T-cell (primary cell): ENCODE data around the gene RITA1. TPM values are rescaled to one million over a fixed set of nuclear protein-coding genes. Genes with fewer than 3 reads are reported as not detected.
"Not testable (repeated sequence)": the region's sequence is repeated elsewhere in the genome, so short reads cannot be mapped to it uniquely, and the experiment has no call there.

ENCODE experiments used
- ATAC-seq, 4 experiments: fragments of 200-7000 bp in 3 of 4; fragments of 150-1000 bp in 1 of 4; cut with Tn5 transposase; replicated peaks in 1 of 4; 1 replicate in 3 of 4; 2 replicates in 1 of 4; pipeline ENCODE4 v1.10.0; 2021; ENCODE audit warnings: moderate library complexity in 3 of 4, mild to moderate bottlenecking in 2 of 4, moderate number of reproducible peaks in 1 of 4
- CTCF ChIA-PET, 2 donors: fragments of 300-600 bp; sonication (Branson Sonifier 250); formaldehyde crosslinking; loops; one replicate each; lab custom pipeline; 2022; ENCODE audit warnings: antibody characterized with exemption in 2 of 2; lab: Charles Lee
- POLR2A ChIA-PET, 2 donors: fragments of 300-600 bp; sonication (Branson Sonifier 250); formaldehyde crosslinking; loops; one replicate each; lab custom pipeline; 2022; ENCODE audit warnings: antibody characterized with exemption in 2 of 2; lab: Charles Lee
- DNase-seq, 35 experiments: peaks; one replicate each; pipeline versions ENCODE4 v3.0.0 to v3.0.0-alpha.2; 2013 to 2023
- H3K27ac ChIP-seq: one replicate; pipeline ENCODE4 v1.5.1; 2013; ENCODE audit warnings: low read length
- H3K27me3 ChIP-seq, 2 experiments: replicated peaks in 1 of 2; 1 replicate in 1 of 2; 2 replicates in 1 of 2; pipeline versions ENCODE4 v1.6.1 to v1.7.0; 2013; ENCODE audit warnings: low read length in 1 of 2, mixed read lengths in 1 of 2; ENCODE audit not compliant: control insufficient read depth in 2 of 2, insufficient read depth in 2 of 2; ENCODE audit errors: extremely low read depth in 1 of 2
- H3K36me3 ChIP-seq, 2 donors: 1 replicate in 1 of 2; 2 replicates in 1 of 2; pipeline versions ENCODE4 v1.6.1 to v1.7.0; 2013; ENCODE audit warnings: low read length in 1 of 2; ENCODE audit not compliant: control insufficient read depth in 2 of 2, insufficient read depth in 1 of 2; ENCODE audit errors: extremely low read depth in 1 of 2
- H3K4me1 ChIP-seq, 2 experiments: 1 replicate in 1 of 2; 2 replicates in 1 of 2; pipeline versions ENCODE4 v1.6.1 to v1.7.0; 2013; ENCODE audit warnings: low read length in 2 of 2, mixed read lengths in 1 of 2; ENCODE audit not compliant: insufficient read depth in 2 of 2, control insufficient read depth in 1 of 2; ENCODE audit errors: extremely low read depth in 1 of 2
- H3K4me3 ChIP-seq, 2 donors: 1 replicate in 1 of 2; 2 replicates in 1 of 2; pipeline versions ENCODE4 v1.5.1 to v1.7.0; 2013; ENCODE audit warnings: mild to moderate bottlenecking in 2 of 2, low read length in 1 of 2, moderate library complexity in 1 of 2; ENCODE audit not compliant: control insufficient read depth in 1 of 2; ENCODE audit errors: extremely low read depth in 1 of 2
- H3K9me3 ChIP-seq: 2 replicates; pipeline ENCODE4 v1.7.0; 2013
- H3K27ac Mint-ChIP-seq, 2 donors: one replicate each; pipeline ENCODE4 v1.8.0; 2020 to 2021; ENCODE audit warnings: mild to moderate bottlenecking in 2 of 2, mixed read lengths in 2 of 2
- H3K27me3 Mint-ChIP-seq, 2 donors: one replicate each; pipeline ENCODE4 v1.8.0; 2021 to 2022; ENCODE audit warnings: mixed read lengths in 2 of 2
- H3K36me3 Mint-ChIP-seq: one replicate; pipeline ENCODE4 v1.8.0; 2021; ENCODE audit warnings: mixed read lengths
- H3K4me1 Mint-ChIP-seq, 3 donors: one replicate each; pipeline ENCODE4 v1.8.0; 2020 to 2022; ENCODE audit warnings: mixed read lengths in 3 of 3, mild to moderate bottlenecking in 1 of 3
- H3K4me3 Mint-ChIP-seq, 3 donors: one replicate each; pipeline ENCODE4 v1.8.0; 2020 to 2022; ENCODE audit warnings: mild to moderate bottlenecking in 3 of 3, mixed read lengths in 3 of 3, moderate library complexity in 3 of 3
- H3K9me3 Mint-ChIP-seq, 3 donors: one replicate each; pipeline ENCODE4 v1.8.0; 2020 to 2022; ENCODE audit warnings: mixed read lengths in 3 of 3
- WGBS: methylation state at CpG from one replicate; pipeline ENCODE4 v1.1.5; 2013; ENCODE audit warnings: missing lambda C conversion rate; ENCODE audit not compliant: insufficient coverage; 5-methylcytosine and 5-hydroxymethylcytosine counted together
- total RNA-seq, 35 experiments: library from RNA in 6 of 35; stranded (reverse) in 6 of 35; fragments of 120-200 nt in 1 of 35; gene quantifications; one replicate each; pipeline versions ENCODE4 v1.2.1 to v1.2.4 and lab custom pipeline; 2013 to 2026

The RITA1 gene
- total RNA-seq, 5 donors from 2014 or later (not counting 1 experiment from before 2014, with no cell fraction given), result 7.8 to 17.8 (median 13.8) TPM

DNA sequence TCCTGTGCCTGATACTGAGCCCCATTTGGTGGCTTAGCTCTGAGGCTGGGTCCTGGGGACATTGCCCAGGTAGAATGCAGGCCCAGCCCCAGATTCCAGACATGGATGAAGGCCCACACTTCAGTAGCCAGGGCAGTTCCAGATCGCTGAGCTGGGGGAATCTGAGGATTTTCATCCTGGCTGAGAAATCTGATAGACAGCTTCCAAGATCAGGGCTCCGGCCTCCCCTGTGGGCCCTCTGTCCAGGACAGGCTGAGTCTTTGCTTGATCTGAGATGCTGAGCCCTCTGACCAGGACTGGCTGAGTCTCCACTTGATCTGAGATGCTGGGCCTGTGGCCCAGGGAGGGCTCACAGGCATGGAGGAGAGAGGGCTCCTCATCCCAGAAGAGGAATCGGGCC is 46.7 kb upstream of the RITA1 start:
- no peak overlapping the region for H3K4me3 ChIP-seq
- no peak overlapping the region for H3K27ac Mint-ChIP-seq
- H3K4me1 Mint-ChIP-seq, result peaks cover 14 to 19% (median 19%) of the 10 kb centered on the region in 3 donors
- H3K27me3 Mint-ChIP-seq, result peaks cover 0 to 9% of the 10 kb centered on the region in 2 donors
- no peak overlapping the region for H3K27ac ChIP-seq
- H3K9me3 Mint-ChIP-seq, result no peaks in the 10 kb centered on the region
- no peak for DNase-seq
- ChIA-PET CTCF (interaction anchor here in 1 of 2 donors (1.0 kb wide), 1 partner anchor 13 kb away, joined by 3 read pairs; no protein-coding TSS in a partner anchor), POLR2A (interaction anchor here in 1 of 2 donors (0.6 kb wide), 1 partner anchor 185 kb away, joined by 3 read pairs; no protein-coding TSS in a partner anchor)
- peaks cover 5 to 22% of the 10 kb centered on the region in 2 experiments for H3K4me1 ChIP-seq
- no peaks in the 10 kb centered on the region for H3K36me3 ChIP-seq
- ATAC-seq, result no peak
- peaks cover 0 to 34% of the 10 kb centered on the region in 2 experiments for H3K27me3 ChIP-seq
- 100% methylated on average over 1 of the region's 3 CpGs for whole genome bisulfite sequencing
- H3K36me3 Mint-ChIP-seq, result no peaks in the 10 kb centered on the region
- H3K9me3 ChIP-seq, result no peaks in the 10 kb centered on the region
- no peak overlapping the region for H3K4me3 Mint-ChIP-seq

GRCh38 chr12:113140706-113141105 is 44.8 kb upstream of the RITA1 start:
- CTCF ChIA-PET, result interaction anchor here in 1 of 2 donors (0.7 kb wide), 1 partner anchor 85 kb away, joined by 3 read pairs; no protein-coding TSS in a partner anchor
- Histone ChIP-seq H3K27ac (no peak overlapping the region), H3K4me3 (no peak overlapping the region), H3K9me3 (no peaks in the 10 kb centered on the region), H3K4me1 (peaks cover 0 to 10% of the 10 kb centered on the region in 2 experiments), H3K36me3 (no peaks in the 10 kb centered on the region), H3K27me3 (peaks cover 0 to 26% of the 10 kb centered on the region in 2 experiments)
- peaks cover 0 to 4% of the 10 kb centered on the region in 2 donors for H3K27me3 Mint-ChIP-seq
- no peaks in the 10 kb centered on the region for H3K36me3 Mint-ChIP-seq
- H3K27ac Mint-ChIP-seq, result no peak overlapping the region
- no peak for DNase-seq
- no peak for ATAC-seq
- POLR2A ChIA-PET, result interaction anchor here in 1 of 2 donors (0.6 kb wide), 1 partner anchor 828 kb away, joined by 10 read pairs; no protein-coding TSS in a partner anchor
- no peak overlapping the region for H3K4me3 Mint-ChIP-seq
- no peaks in the 10 kb centered on the region for H3K9me3 Mint-ChIP-seq
- H3K4me1 Mint-ChIP-seq, result peaks cover 12 to 13% (median 12%) of the 10 kb centered on the region in 3 donors
- 96% methylated on average over 4 of the region's 7 CpGs for WGBS

GRCh38 chr12:113141716-113142115 is 43.8 kb upstream of the RITA1 start:
- H3K27ac ChIP-seq, H3K9me3 Mint-ChIP-seq, CTCF ChIA-PET, H3K27ac Mint-ChIP-seq, ATAC-seq, H3K27me3 Mint-ChIP-seq, H3K4me3 Mint-ChIP-seq, POLR2A ChIA-PET, H3K9me3 ChIP-seq, H3K36me3 Mint-ChIP-seq, H3K4me1 Mint-ChIP-seq, DNase-seq, H3K4me1 ChIP-seq, H3K36me3 ChIP-seq, H3K4me3 ChIP-seq: not testable (repeated sequence)
- peaks cover 0 to 16% of the 10 kb centered on the region in 2 experiments for H3K27me3 ChIP-seq
- no CpG with 5 or more reads among the region's 3 CpGs for WGBS

GRCh38 chr12:113142173-113142885 is 43.2 kb upstream of the RITA1 start:
- 74% methylated on average over 8 of the region's 17 CpGs for WGBS
- Mint-ChIP-seq H3K36me3 (no peaks in the 10 kb centered on the region), H3K9me3 (peaks cover 0 to 4% (median 3%) of the 10 kb centered on the region in 3 donors), H3K27me3 (no peaks in the 10 kb centered on the region), H3K27ac (no peak overlapping the region), H3K4me1 (no peaks in the 10 kb centered on the region), H3K4me3 (no peak overlapping the region)
- POLR2A ChIA-PET, result no interaction called here
- ATAC-seq (no peak), DNase-seq (peak in 1 of 35 experiments; percentile 24)
- Histone ChIP-seq H3K36me3 (no peaks in the 10 kb centered on the region), H3K4me3 (no peak overlapping the region), H3K9me3 (no peaks in the 10 kb centered on the region), H3K27me3 (peaks cover 0 to 12% of the 10 kb centered on the region in 2 experiments), H3K27ac (no peak overlapping the region), H3K4me1 (no peaks in the 10 kb centered on the region)
- CTCF ChIA-PET, result no interaction called here

DNA sequence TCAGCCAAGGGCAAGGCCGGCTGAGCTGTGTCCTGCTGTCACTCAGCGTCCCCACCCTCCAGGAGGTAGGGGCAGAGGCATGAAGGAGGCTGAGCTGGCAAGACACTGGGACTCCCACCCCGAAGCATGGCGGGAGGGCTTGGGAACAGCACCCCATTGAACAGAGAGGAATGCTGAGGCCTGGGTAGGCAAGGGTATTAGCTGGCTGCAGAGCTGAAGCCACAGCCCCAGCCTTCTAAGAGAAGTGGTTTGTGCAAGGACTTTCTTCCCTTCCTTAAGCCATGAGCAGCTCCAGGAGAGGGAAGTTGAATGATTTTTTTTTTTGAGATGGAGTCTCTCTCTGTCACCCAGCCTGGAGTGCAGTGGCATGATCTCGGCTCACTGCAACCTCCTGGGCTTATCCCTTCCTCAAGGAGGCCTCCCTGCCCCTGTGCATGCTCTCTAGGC is 42.6 kb upstream of the RITA1 start:
- 92% methylated on average over 5 of the region's 5 CpGs for WGBS
- no peak for DNase-seq
- H3K4me3 Mint-ChIP-seq, result no peak overlapping the region
- no peak overlapping the region for H3K27ac Mint-ChIP-seq
- Histone ChIP-seq H3K4me1 (no peaks in the 10 kb centered on the region), H3K27ac (no peak overlapping the region), H3K27me3 (peaks cover 0 to 10% of the 10 kb centered on the region in 2 experiments), H3K36me3 (no peaks in the 10 kb centered on the region), H3K4me3 (no peak overlapping the region), H3K9me3 (no peaks in the 10 kb centered on the region)
- H3K27me3 Mint-ChIP-seq, result no peaks in the 10 kb centered on the region
- peaks cover 0 to 5% (median 4%) of the 10 kb centered on the region in 3 donors for H3K9me3 Mint-ChIP-seq
- H3K4me1 Mint-ChIP-seq, result no peaks in the 10 kb centered on the region
- ChIA-PET POLR2A (no interaction called here), CTCF (no interaction called here)
- H3K36me3 Mint-ChIP-seq, result no peaks in the 10 kb centered on the region
- ATAC-seq, result no peak

GRCh38 chr12:113143959-113144358 is 41.6 kb upstream of the RITA1 start:
- no peak for ATAC-seq
- Mint-ChIP-seq H3K36me3 (no peaks in the 10 kb centered on the region), H3K9me3 (peaks cover 0 to 5% (median 4%) of the 10 kb centered on the region in 3 donors), H3K27ac (no peak overlapping the region), H3K27me3 (no peaks in the 10 kb centered on the region), H3K4me3 (no peak overlapping the region), H3K4me1 (no peaks in the 10 kb centered on the region)
- H3K9me3 ChIP-seq, result no peaks in the 10 kb centered on the region
- no peak for DNase-seq
- H3K27ac ChIP-seq, result no peak overlapping the region
- WGBS, result 92% methylated on average over 4 of the region's 8 CpGs
- H3K36me3 ChIP-seq, result no peaks in the 10 kb centered on the region
- H3K27me3 ChIP-seq, result peaks cover 0 to 10% of the 10 kb centered on the region in 2 experiments
- POLR2A ChIA-PET, result no interaction called here
- CTCF ChIA-PET, result no interaction called here
- no peak overlapping the region for H3K4me3 ChIP-seq
- H3K4me1 ChIP-seq, result no peaks in the 10 kb centered on the region
